ENCODE results near the gene CDH16.

CDH16 gene

DNA sequence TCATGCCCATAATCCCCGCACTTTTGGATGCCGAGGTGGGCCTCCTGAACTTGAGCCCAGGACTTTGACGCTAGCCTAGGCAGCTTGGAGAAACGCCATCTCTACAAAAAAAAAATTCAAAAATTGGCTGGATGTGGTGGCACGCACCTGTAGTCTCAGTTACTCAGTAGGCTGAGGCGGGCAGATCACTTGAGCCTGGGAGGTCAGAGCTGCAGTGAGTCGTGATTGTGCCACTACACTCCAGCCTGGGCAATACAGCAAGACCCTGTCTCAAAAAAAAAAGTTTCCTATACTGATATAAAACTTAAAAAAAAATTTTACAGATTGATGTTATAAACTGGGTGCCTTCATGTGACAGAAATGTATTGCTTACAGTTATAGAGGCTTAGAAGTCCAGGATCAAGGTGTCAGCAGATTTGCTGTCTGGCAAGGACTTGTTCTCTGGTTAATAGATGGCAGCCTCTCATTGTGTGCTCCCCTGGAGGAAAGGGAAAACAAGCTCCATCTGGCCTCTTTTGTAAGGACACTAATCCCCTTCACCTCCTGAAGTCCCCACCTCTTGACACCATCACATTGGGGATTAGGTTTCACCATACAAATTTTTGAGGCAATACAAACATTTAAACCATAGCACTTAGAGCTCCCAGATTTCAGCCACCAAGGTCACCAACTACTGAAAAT, 33.9 kb upstream of the CDH16 start:
- TF ChIP-seq, protein P1, sequence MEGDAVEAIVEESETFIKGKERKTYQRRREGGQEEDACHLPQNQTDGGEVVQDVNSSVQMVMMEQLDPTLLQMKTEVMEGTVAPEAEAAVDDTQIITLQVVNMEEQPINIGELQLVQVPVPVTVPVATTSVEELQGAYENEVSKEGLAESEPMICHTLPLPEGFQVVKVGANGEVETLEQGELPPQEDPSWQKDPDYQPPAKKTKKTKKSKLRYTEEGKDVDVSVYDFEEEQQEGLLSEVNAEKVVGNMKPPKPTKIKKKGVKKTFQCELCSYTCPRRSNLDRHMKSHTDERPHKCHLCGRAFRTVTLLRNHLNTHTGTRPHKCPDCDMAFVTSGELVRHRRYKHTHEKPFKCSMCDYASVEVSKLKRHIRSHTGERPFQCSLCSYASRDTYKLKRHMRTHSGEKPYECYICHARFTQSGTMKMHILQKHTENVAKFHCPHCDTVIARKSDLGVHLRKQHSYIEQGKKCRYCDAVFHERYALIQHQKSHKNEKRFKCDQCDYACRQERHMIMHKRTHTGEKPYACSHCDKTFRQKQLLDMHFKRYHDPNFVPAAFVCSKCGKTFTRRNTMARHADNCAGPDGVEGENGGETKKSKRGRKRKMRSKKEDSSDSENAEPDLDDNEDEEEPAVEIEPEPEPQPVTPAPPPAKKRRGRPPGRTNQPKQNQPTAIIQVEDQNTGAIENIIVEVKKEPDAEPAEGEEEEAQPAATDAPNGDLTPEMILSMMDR (IDR thresholded peaks at IDR 0.05; ENCODE audit: borderline replicate concordance, control extremely low read depth, extremely low read depth, insufficient read depth, missing control alignments), result no peak
- DNase-seq (ENCODE audit: low spot score), result no peak
- in situ Hi-C loops (cut with MboI; ENCODE audit: low sequenced_read_pairs, unreplicated experiment), result loop anchor here (25.0 kb wide), 2 partner anchors 210 to 460 kb away; partner anchors contain the start of genes B3GNT9, FBXL8, HSF4 and NOL3

DNA sequence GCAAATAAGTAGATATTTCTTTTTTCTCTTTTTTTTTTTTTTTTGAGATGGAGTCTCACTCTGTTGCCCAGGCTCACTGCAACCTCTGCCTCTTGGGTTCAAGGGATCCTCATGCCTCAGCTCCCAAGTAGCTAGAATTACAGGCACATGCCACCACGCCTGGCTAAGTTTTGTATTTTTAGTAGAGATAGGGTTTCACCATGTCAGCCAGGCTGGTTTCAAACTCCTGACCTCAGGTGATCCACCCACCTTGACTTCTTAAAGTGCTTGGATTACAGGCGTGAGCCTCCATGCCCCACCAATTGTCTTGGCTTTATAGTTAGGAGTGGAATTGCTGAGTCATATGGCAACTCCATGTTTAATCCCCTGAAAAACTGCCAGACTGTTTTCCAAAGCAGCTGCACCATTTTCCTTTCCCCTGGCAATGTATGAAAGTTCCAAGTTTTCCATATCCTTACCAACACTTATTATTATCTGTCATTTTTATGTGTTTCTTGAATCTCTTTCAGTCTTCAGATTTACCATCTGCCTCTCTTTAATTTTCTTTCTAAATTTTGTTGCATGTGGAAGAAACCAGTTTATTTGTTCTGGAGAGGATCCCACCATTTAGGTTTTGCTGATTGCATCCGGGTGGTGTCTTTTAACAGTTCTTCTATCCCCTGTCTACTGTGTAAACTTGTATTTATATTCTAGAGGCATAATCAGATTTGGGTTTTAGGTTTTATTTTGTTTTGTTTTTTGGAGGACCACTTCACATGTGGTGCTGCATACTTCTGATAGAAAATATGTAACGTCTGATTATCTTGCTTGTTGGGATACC, 32.5 kb upstream of the CDH16 start:
- TF ChIP-seq, protein P1 (IDR thresholded peaks at IDR 0.05; ENCODE audit: borderline replicate concordance, control extremely low read depth, extremely low read depth, insufficient read depth, missing control alignments), result no peak
- no peak for DNase-seq (ENCODE audit: low spot score)
- in situ Hi-C loops (cut with MboI; ENCODE audit: low sequenced_read_pairs, unreplicated experiment), result loop anchor here (25.0 kb wide), 2 partner anchors 211 to 461 kb away; partner anchors contain the start of genes B3GNT9, FBXL8, HSF4 and NOL3

DNA sequence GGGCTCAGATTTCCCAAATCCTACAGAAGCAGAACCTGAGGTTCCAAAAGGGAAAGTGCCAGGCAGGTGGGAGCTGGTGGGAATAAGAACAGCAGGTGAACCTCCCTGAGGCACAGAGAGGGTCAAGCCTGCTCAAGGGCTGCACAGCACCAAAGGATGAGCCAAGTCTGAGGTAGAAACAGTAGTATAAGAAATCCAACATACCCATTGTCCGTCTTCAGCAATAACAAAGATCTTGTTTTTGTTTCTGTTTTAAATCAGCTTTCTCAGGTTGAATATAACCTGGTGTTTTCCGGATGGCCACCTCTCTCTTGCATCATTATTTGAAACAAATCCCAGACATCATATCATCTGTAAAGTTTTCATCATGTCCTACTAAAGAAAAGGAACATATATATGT, 31.8 kb upstream of the CDH16 start:
- TF ChIP-seq, protein P1 (IDR thresholded peaks at IDR 0.05; ENCODE audit: borderline replicate concordance, control extremely low read depth, extremely low read depth, insufficient read depth, missing control alignments), result no peak
- in situ Hi-C loops (cut with MboI; ENCODE audit: low sequenced_read_pairs, unreplicated experiment), result loop anchor here (25.0 kb wide), 2 partner anchors 212 to 462 kb away; partner anchors contain the start of genes B3GNT9, FBXL8, HSF4 and NOL3
- no peak for DNase-seq (ENCODE audit: low spot score)

DNA sequence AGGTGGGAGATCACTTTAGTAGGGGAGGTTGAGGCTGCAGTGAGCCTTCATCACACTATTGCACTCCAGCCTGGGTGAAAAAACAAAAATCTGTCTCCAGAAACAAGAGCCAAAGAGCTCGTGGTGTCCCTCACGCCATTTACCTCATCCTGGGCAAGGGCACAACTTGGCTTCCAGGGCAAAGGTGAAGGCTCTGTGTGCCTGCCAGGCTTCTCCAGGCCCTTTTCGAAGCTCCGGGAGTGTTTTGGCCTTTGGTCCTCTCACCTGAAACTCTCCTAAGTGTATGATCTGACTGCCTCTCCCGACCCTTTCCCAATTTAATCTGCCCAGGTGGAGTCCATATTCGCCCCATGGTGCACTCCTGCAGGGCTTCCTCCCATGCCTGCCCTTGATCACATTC, 30.8 kb upstream of the CDH16 start:
- in situ Hi-C loops (cut with MboI; ENCODE audit: low sequenced_read_pairs, unreplicated experiment), result no loop called here
- DNase-seq (ENCODE audit: low spot score), result no peak
- TF ChIP-seq, protein P1 (IDR thresholded peaks at IDR 0.05; ENCODE audit: borderline replicate concordance, control extremely low read depth, extremely low read depth, insufficient read depth, missing control alignments), result no peak

DNA sequence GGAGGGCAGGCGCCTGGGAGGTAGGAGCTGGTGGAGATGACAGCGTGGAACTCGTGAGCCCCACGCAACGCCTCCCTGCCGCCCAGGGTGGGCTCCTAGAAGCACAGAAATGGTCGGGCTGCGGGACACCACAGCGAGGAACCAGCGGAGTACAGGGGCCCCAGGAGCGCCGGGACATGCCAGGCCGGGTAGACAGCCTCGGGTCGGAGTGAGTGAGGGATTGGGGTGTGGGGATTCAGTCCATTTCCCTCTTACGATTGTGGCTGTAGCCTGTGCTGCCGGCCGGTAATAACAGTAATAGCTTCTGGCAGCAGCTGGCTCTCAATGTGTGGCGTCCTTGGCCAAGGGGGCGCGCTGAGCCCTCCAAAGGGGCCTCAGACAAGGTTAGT, 30.1 kb upstream of the CDH16 start:
- in situ Hi-C loops (cut with MboI; ENCODE audit: low sequenced_read_pairs, unreplicated experiment), result no loop called here
- TF ChIP-seq, protein P1 (IDR thresholded peaks at IDR 0.05; ENCODE audit: borderline replicate concordance, control extremely low read depth, extremely low read depth, insufficient read depth, missing control alignments), result no peak
- DNase-seq (ENCODE audit: low spot score), result no peak

DNA sequence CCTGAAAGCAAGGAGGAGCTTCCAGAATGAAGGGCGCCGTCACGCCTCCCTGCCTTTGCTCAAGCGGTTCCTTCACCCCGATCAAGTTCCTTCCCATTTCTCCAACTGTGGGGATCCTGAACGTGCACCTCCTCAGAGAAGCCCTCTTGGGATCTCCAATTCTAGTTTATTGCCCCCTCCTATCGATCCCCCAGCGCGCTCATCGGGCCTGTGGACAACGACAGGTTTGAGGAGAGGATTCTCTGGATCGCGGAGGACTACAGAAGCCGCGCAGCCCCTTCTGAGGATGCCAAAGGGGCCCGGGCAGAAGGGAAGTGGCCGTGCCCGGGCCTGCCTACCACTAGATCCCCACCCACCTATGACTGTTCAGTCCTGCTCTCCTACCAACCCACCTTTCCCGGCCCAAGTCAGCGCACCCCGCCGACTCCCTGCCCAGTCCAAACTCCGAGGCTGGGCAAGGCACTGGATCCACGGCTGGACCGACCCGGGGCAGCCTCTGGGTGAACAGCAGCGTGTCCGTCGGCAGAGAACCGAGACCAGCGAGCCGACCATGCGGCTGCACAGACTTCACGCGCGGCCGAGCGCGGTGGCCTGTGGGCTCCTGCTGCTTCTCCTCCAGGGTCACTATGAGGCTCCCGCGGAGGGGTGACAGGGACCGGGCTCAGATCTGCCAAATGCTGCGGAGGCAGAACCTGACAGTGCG, 29.6 kb upstream of the CDH16 start:
- in situ Hi-C loops (cut with MboI; ENCODE audit: low sequenced_read_pairs, unreplicated experiment), result no loop called here
- TF ChIP-seq, protein P1 (IDR thresholded peaks at IDR 0.05; ENCODE audit: borderline replicate concordance, control extremely low read depth, extremely low read depth, insufficient read depth, missing control alignments), result no peak
- DNase-seq (ENCODE audit: low spot score), result no peak

Measured in GM13976 (cell line).